Heart left ventricle (tissue), 16 donors: ENCODE data around the gene MAGI2. TPM values are rescaled to one million over a fixed set of nuclear protein-coding genes. Genes with fewer than 3 reads are reported as not detected.
A peak's percentile ranks its signal among the peaks of the same experiment; 100 is the strongest.

ENCODE experiments used
- ATAC-seq, 4 donors: fragments of 200-7000 bp; cut with Tn5 transposase; one replicate each; pipeline ENCODE4 v1.9.1; 2020 to 2022; ENCODE audit warnings: moderate library complexity in 4 of 4, mild to moderate bottlenecking in 3 of 4, moderate number of reproducible peaks in 1 of 4
- DNase-seq, 5 donors: peaks; one replicate each; pipeline ENCODE4 v3.0.0-alpha.2; 2020
- H3K27ac ChIP-seq, 12 donors: fragments of 200-600 bp; sonication (generic) in 4 of 12; one replicate each; pipeline versions ENCODE4 v1.5.0 to v1.8.0; 2016 to 2022; ENCODE audit warnings: mild to moderate bottlenecking in 2 of 12
- H3K27me3 ChIP-seq, 9 donors: fragments of 200-600 bp; sonication (generic) in 2 of 9; one replicate each; pipeline versions ENCODE4 v1.5.1 to v1.8.0; 2016 to 2022; ENCODE audit warnings: mild to moderate bottlenecking in 3 of 9
- H3K36me3 ChIP-seq, 9 donors: fragments of 200-600 bp; sonication (generic) in 2 of 9; one replicate each; pipeline versions ENCODE4 v1.5.0 to v1.8.0; 2018 to 2022; ENCODE audit warnings: mild to moderate bottlenecking in 2 of 9
- H3K4me1 ChIP-seq, 12 donors: fragments of 200-600 bp; sonication (generic) in 4 of 12; one replicate each; pipeline versions ENCODE4 v1.5.0 to v1.8.0; 2016 to 2022; ENCODE audit warnings: mild to moderate bottlenecking in 3 of 12
- H3K4me3 ChIP-seq, 12 donors: fragments of 200-600 bp; sonication (generic) in 4 of 12; one replicate each; pipeline versions ENCODE4 v1.5.0 to v1.8.0; 2017 to 2022; ENCODE audit warnings: mild to moderate bottlenecking in 9 of 12, moderate library complexity in 4 of 12
- H3K9me3 ChIP-seq, 12 donors: fragments of 200-600 bp; sonication (generic) in 4 of 12; one replicate each; pipeline versions ENCODE4 v1.5.0 to v1.8.0; 2016 to 2022; ENCODE audit warnings: mild to moderate bottlenecking in 1 of 12
- POLR2A ChIP-seq, 2 donors: fragments of 450-650 bp; IDR thresholded peaks; one replicate each; pipeline ENCODE4 v1.6.1; 2017; ENCODE audit warnings: antibody characterized with exemption in 2 of 2, mild to moderate bottlenecking in 2 of 2, moderate library complexity in 2 of 2
- WGBS, 4 donors: extraction: QIAGEN DNeasy Blood & Tissue Kit in 2 of 4; methylation state at CpG; one replicate each; pipeline versions ENCODE4 v1.1.5 to v1.1.7; 2013 to 2018; 5-methylcytosine and 5-hydroxymethylcytosine counted together
- intact Hi-C, 10 donors: fragments of 100-400 bp; cut with DNase I; formaldehyde crosslinking; loops; one replicate each; pipeline versions ENCODE4 v1.11.1 to v1.14.2; 2022
- polyA plus RNA-seq, 2 donors: library from polyadenylated mRNA; stranded (reverse); fragments of 200-250 nt; gene quantifications; one replicate each; pipeline ENCODE4 v1.2.3, GENCODE V29; 2013
- total RNA-seq, 9 donors: library from RNA; depleted of rRNA in 2 of 9; stranded (reverse); fragments of >200 nt in 2 of 9; fragmentation: NEBNext Ultra II Directional in 3 of 9; extraction: Animal tissue kit (Norgen Biotek cat#: 25700) in 3 of 9; gene quantifications; one replicate each; pipeline versions ENCODE4 v1.1.0 to v1.2.4, GENCODE V29; 2016 to 2023
- TF ChIP-seq, protein P1 (sequence below), 12 donors: fragments of 200-600 bp; sonication (generic) in 4 of 12; IDR thresholded peaks; one replicate each; pipeline versions ENCODE4 v1.5.0 to v1.8.0; 2018 to 2022; ENCODE audit warnings: antibody characterized with exemption in 12 of 12, mild to moderate bottlenecking in 5 of 12
- donor health status: ischemic (EF 13 %, LVEDD 7.1; RV severe dilation, severe dysfunction).
- donor health status: healthy with polysubstance abuse.
- donor health status: DM: no; HTN: yes; CAD: no.
- donor health status: DM: no; HTN: no; CAD: no.
- donor health status: ischemic (EF 25% LVEDD 6.9; RV normal size, moderate dysfunction).
- donor health status: ischemic (EF 25% LVEDD 5.7; RV mildly dilated, moderate dysfunction).
- donor health status: healthy.
- donor health status: DM: yes; HTN: yes; CAD: no.
- donor health status: ischemic (EF 35%, LVEDD 5.7; RV mildly dilated, moderate dysfunction).
- donor health status: nonischemic (EF 11% LVEDD 7.7; RV severe dilation, severe dysfunction).
- donor health status: DM: yes; HTN: yes; CAD: no.
- donor health status: PGD.
- donor health status: ischemic (EF 29% LVEDD 5.4; RV normal size, mild dysfunction).
- donor health status: nonischemic (EF 23%, LVEDD 6.1; RV moderate dilation, normal function).

The MAGI2 gene
- total and polyA plus RNA-seq, 11 donors = 1.1 to 6.8 (median 3.8) TPM

DNA sequence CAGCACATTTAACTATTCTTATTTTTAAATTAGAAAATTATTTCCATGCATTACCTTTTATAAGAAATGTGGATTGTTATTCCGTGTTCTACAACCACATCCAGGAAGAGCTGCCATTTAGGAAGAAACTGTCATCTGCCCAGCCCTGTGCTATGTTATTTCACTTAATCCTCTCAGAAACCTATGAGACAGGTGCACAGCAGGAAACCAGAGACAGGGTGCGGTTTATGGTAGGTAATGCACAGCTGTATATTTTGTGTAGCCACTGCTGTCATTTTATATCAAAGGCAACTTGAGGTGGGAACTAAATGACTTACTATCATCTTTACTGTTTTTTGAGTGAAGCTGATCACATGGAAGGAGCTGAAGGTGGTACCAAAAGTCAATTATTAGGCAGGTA, 232.3 kb downstream of the MAGI2 start:
- TF ChIP-seq, protein P1, sequence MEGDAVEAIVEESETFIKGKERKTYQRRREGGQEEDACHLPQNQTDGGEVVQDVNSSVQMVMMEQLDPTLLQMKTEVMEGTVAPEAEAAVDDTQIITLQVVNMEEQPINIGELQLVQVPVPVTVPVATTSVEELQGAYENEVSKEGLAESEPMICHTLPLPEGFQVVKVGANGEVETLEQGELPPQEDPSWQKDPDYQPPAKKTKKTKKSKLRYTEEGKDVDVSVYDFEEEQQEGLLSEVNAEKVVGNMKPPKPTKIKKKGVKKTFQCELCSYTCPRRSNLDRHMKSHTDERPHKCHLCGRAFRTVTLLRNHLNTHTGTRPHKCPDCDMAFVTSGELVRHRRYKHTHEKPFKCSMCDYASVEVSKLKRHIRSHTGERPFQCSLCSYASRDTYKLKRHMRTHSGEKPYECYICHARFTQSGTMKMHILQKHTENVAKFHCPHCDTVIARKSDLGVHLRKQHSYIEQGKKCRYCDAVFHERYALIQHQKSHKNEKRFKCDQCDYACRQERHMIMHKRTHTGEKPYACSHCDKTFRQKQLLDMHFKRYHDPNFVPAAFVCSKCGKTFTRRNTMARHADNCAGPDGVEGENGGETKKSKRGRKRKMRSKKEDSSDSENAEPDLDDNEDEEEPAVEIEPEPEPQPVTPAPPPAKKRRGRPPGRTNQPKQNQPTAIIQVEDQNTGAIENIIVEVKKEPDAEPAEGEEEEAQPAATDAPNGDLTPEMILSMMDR (IDR thresholded peaks at IDR 0.05) = no peak
- no peak for TF ChIP-seq POLR2A (IDR thresholded peaks at IDR 0.05)
- Histone ChIP-seq H3K36me3 (no peaks in the 10 kb centered on the region), H3K9me3 (peaks cover 0 to 7% (median 0%) of the 10 kb centered on the region in 12 donors), H3K4me3 (no peak overlapping the region), H3K27ac (no peak overlapping the region), H3K27me3 (no peaks in the 10 kb centered on the region), H3K4me1 (no peaks in the 10 kb centered on the region)
- DNase-seq (no peak), ATAC-seq (no peak)
- WGBS, 4 donors = 87 to 95% (median 91%) methylated on average over 2 of the region's 2 CpGs
- intact Hi-C loops = no loop called here

DNA sequence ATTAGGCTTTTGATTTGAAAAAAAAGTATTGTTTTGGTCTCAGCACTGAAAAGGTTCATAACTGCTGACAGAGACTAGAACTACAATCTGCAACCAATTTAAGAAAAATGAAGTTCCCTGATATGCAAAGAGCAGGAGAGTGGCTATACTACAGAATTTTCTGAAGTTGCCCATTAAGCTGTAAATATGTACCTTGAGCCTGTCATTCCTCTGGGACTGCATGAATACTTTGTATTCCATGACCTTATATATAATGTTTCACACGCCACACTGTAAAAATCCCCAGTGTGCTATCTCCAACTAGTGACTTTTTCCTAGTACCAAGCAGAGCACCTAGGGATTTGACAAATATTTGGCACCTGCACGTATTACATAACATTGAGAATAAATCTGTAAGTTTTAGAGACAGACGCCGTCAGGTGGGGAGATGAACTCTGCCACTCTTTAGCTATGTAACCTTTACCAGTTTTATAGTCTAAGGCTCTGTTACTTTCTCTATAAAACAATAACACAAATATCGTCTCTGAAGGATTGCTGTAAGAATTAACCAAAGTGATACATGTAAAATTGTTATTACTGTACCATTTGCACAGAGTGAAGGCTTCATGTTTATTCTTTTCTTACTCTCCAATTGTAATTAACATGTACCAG, 235.4 kb downstream of the MAGI2 start:
- Histone ChIP-seq H3K9me3 (peaks cover 0 to 7% (median 0%) of the 10 kb centered on the region in 12 donors), H3K4me1 (no peaks in the 10 kb centered on the region), H3K36me3 (no peaks in the 10 kb centered on the region), H3K27ac (no peak overlapping the region), H3K4me3 (no peak overlapping the region), H3K27me3 (no peaks in the 10 kb centered on the region)
- TF ChIP-seq, protein P1 (IDR thresholded peaks at IDR 0.05) = no peak
- TF ChIP-seq POLR2A (IDR thresholded peaks at IDR 0.05) = no peak
- WGBS, 4 donors = 88 to 90% (median 90%) methylated on average over 5 of the region's 5 CpGs
- ATAC-seq (no peak), DNase-seq (no peak)
- intact Hi-C loops = no loop called here

DNA sequence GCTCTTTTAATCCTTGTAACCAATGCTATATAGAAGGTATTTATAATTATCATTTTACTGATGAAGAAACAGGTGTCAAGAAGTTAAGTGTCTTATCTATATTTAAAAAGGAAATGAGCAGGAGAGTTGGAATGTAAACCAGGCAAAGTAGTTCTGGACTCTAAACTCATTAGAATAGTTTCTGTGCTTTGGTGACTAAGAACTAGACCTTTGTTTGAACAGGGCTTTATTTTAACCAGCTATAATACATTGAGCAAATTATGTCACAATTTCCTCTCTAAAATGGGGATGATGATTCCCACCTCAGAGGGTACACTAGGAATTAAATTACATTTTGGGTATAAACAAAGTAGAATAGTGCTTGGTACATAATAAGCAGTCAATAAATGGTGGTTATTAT, 236.0 kb downstream of the MAGI2 start:
- H3K36me3 ChIP-seq = no peaks in the 10 kb centered on the region
- intact Hi-C loops = no loop called here
- ATAC-seq = no peak

DNA sequence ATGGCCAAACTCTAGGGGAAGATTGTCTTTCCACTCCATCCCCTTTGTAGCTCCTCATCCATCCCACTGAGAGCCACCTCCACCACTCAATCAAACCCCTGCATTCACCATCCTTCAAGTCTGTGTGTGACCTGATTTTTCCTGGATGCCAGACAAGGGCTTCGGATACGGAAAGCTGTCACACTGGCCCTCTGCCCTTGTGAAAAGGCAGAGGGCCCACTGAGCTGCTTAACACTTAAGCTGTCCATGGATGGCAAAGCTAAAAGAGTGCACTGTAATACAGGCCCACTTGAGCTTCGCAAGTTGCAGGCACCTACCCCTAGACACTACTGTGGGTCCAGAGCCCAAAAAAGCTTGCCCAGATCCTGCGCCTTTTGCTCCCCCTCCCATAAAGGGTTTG, 237.2 kb downstream of the MAGI2 start:
- WGBS, 4 donors = 62 to 71% (median 65%) methylated on average over 2 to 4 of the region's 4 CpGs
- H3K4me3 ChIP-seq = no peak overlapping the region
- peak in 1 of 5 donors; percentile 29 for DNase-seq
- peaks cover 0 to 7% (median 0%) of the 10 kb centered on the region in 12 donors for H3K9me3 ChIP-seq
- TF ChIP-seq POLR2A (IDR thresholded peaks at IDR 0.05) = no peak
- TF ChIP-seq, protein P1 (IDR thresholded peaks at IDR 0.05) = no peak
- H3K27me3 ChIP-seq = no peaks in the 10 kb centered on the region
- no peaks in the 10 kb centered on the region for H3K36me3 ChIP-seq
- no peaks in the 10 kb centered on the region for H3K4me1 ChIP-seq
- peak in 2 of 4 donors; percentile 26 to 53 for ATAC-seq
- H3K27ac ChIP-seq = no peak overlapping the region
- intact Hi-C loops = no loop called here

More for the DNA sequence above, 236.0 kb downstream of the MAGI2 start:
- Histone ChIP-seq H3K27ac (no peak overlapping the region), H3K4me1 (no peaks in the 10 kb centered on the region), H3K4me3 (no peak overlapping the region), H3K27me3 (no peaks in the 10 kb centered on the region), H3K9me3 (peaks cover 0 to 7% (median 0%) of the 10 kb centered on the region in 12 donors)
- DNase-seq = no peak
- TF ChIP-seq, protein P1 (IDR thresholded peaks at IDR 0.05) = no peak
- no peak for TF ChIP-seq POLR2A (IDR thresholded peaks at IDR 0.05)
